A549 (cell line): ENCODE data around the gene CFLAR. TPM values are rescaled to one million over a fixed set of nuclear protein-coding genes. Genes with fewer than 3 reads are reported as not detected.
"Not testable (repeated sequence)": the region's sequence is repeated elsewhere in the genome, so short reads cannot be mapped to it uniquely, and the experiment has no call there.

ENCODE experiments used
- ATAC-seq, 2 experiments: fragments of 200-7000 bp in 1 of 2; fragments of >200 bp in 1 of 2; cut with Nextera tagmentation in 1 of 2; cut with Tn5 transposase in 1 of 2; 3 replicates each; pipeline versions ENCODE4 v1.8.0 to v1.9.1; 2018 to 2020; ENCODE audit warnings: mild to moderate bottlenecking in 1 of 2, moderate library complexity in 1 of 2
- CTCF ChIA-PET: fragments of 300-600 bp; sonication (Branson Sonifier 250); formaldehyde crosslinking; extraction: SDS; loops from one replicate; lab custom pipeline; 2021; ENCODE audit warnings: antibody characterized with exemption, inconsistent platforms; lab: Yijun Ruan, JAX
- POLR2A ChIA-PET: fragments of 350-600 bp; formaldehyde crosslinking; extraction: SDS; loops from one replicate; lab custom pipeline; 2021; ENCODE audit warnings: antibody characterized with exemption, inconsistent platforms; lab: Yijun Ruan, JAX
- DNase-seq, 2 experiments: peaks; one replicate each; pipeline versions ENCODE4 v3.0.0 to v3.0.0-alpha.2; 2011 to 2016; ENCODE audit warnings: low read depth in 1 of 2, low spot score in 1 of 2
- FAIRE-seq: peaks from 2 replicates; lab custom pipeline; 2011; peaks lifted over from hg19 to GRCh38; lab: Jason Lieb, UNC
- H3K27ac ChIP-seq, 2 experiments: fragments of >200 bp; sonication (Bioruptor Twin); formaldehyde crosslinking; 3 replicates each; pipeline ENCODE4 v1.5.1; 2016 to 2017
- H3K4me1 ChIP-seq: fragments of >200 bp; sonication (Bioruptor Twin); formaldehyde crosslinking; 3 replicates; pipeline ENCODE4 v1.6.1; 2016
- H3K4me2 ChIP-seq: fragments of >200 bp; sonication (Bioruptor Twin); formaldehyde crosslinking; 3 replicates; pipeline ENCODE4 v1.6.1; 2016
- H3K4me3 ChIP-seq: fragments of >200 bp; sonication (Bioruptor Twin); formaldehyde crosslinking; 3 replicates; pipeline ENCODE4 v1.5.1; 2016
- H3K9me3 ChIP-seq: fragments of >200 bp; sonication (Bioruptor Twin); formaldehyde crosslinking; 3 replicates; pipeline ENCODE4 v1.6.1; 2016
- BHLHE40 ChIP-seq: IDR thresholded peaks from 2 replicates; pipeline ENCODE4 v1.6.1; 2012; ENCODE audit warnings: low read depth, low read length, inconsistent platforms
- CEBPB ChIP-seq, 2 experiments: fragments of >200 bp in 1 of 2; sonication (Bioruptor Twin) in 1 of 2; formaldehyde crosslinking in 1 of 2; IDR thresholded peaks; 2 replicates each; pipeline ENCODE4 v1.6.1; 2012 to 2016
- CHD4 ChIP-seq: fragments of 200-600 bp; sonication (generic); IDR thresholded peaks from 2 replicates; pipeline ENCODE4 v1.6.1; 2016; ENCODE audit warnings: antibody characterized with exemption, mild to moderate bottlenecking, borderline replicate concordance
- E2F6 ChIP-seq: IDR thresholded peaks from 2 replicates; pipeline ENCODE4 v1.6.1; 2012; ENCODE audit warnings: low read depth, borderline replicate concordance
- EP300 ChIP-seq, 2 experiments: fragments of >200 bp; sonication (Bioruptor Twin); formaldehyde crosslinking; IDR thresholded peaks; 2 replicates in 1 of 2; 3 replicates in 1 of 2; pipeline ENCODE4 v1.6.1; 2016 to 2017
- FOSB ChIP-seq: fragments of 250-450 bp; sonication (Bioruptor Pico); IDR thresholded peaks from 2 replicates; pipeline ENCODE4 v1.5.0; 2020; ENCODE audit warnings: mild to moderate bottlenecking, moderate library complexity
- FOSL2 ChIP-seq, 2 experiments: fragments of 450-650 bp in 1 of 2; fragments of >200 bp in 1 of 2; sonication (Bioruptor Twin) in 1 of 2; formaldehyde crosslinking; IDR thresholded peaks; 2 replicates each; pipeline versions ENCODE4 v1.5.0 to v1.6.1; 2016 to 2020; ENCODE audit warnings: mild to moderate bottlenecking in 1 of 2, moderate library complexity in 1 of 2
- GATA3 ChIP-seq: IDR thresholded peaks from 2 replicates; pipeline ENCODE4 v1.6.1; 2012; ENCODE audit warnings: borderline replicate concordance
- HOXA7 ChIP-seq: fragments of 250-450 bp; sonication (Bioruptor Pico); IDR thresholded peaks from 2 replicates; pipeline ENCODE4 v1.5.0; 2020; ENCODE audit warnings: mild to moderate bottlenecking, moderate library complexity
- HOXB13 ChIP-seq: fragments of 250-450 bp; sonication (Bioruptor Pico); IDR thresholded peaks from 2 replicates; pipeline ENCODE4 v1.5.0; 2020; ENCODE audit warnings: low read depth, mild to moderate bottlenecking, moderate library complexity
- JUN ChIP-seq, 2 experiments: fragments of >200 bp; sonication (Bioruptor Twin); formaldehyde crosslinking; IDR thresholded peaks; 2 replicates in 1 of 2; 3 replicates in 1 of 2; pipeline ENCODE4 v1.6.1; 2016 to 2017
- JUNB ChIP-seq: fragments of >200 bp; sonication (Bioruptor Twin); formaldehyde crosslinking; IDR thresholded peaks from 2 replicates; pipeline ENCODE4 v1.6.1; 2016
- MAFK ChIP-seq: fragments of 450-650 bp; IDR thresholded peaks from 2 replicates; pipeline ENCODE4 v1.6.1; 2014; ENCODE audit not compliant: partially characterized antibody
- MAX ChIP-seq: IDR thresholded peaks from 2 replicates; pipeline ENCODE4 v1.6.1; 2012
- RAD21 ChIP-seq, 2 experiments: fragments of >200 bp in 1 of 2; sonication (Bioruptor Twin) in 1 of 2; formaldehyde crosslinking in 1 of 2; IDR thresholded peaks in 1 of 2; conservative IDR thresholded peaks in 1 of 2; 2 replicates in 1 of 2; 3 replicates in 1 of 2; pipeline ENCODE4 v1.6.1; 2012 to 2018; ENCODE audit warnings: inconsistent platforms in 1 of 2
- RARB ChIP-seq: fragments of 250-450 bp; sonication (Bioruptor Pico); IDR thresholded peaks from 2 replicates; pipeline ENCODE4 v1.8.0; 2021; ENCODE audit warnings: mild to moderate bottlenecking, moderate library complexity
- RCOR1 ChIP-seq: fragments of 150-350 bp; IDR thresholded peaks from 2 replicates; pipeline ENCODE4 v1.6.1; 2014; ENCODE audit warnings: antibody characterized with exemption, low read length, low read depth
- RFX5 ChIP-seq: fragments of 450-650 bp; IDR thresholded peaks from 2 replicates; pipeline ENCODE4 v1.7.1; 2014; ENCODE audit warnings: antibody characterized with exemption, mild to moderate bottlenecking, moderate library complexity
- RNF2 ChIP-seq: fragments of 200-600 bp; sonication (generic); IDR thresholded peaks from 2 replicates; pipeline ENCODE4 v1.6.1; 2016; ENCODE audit warnings: low read depth, mild to moderate bottlenecking, antibody characterized with exemption, moderate library complexity, borderline replicate concordance
- ZC3H11A ChIP-seq: fragments of 450-650 bp; IDR thresholded peaks from 2 replicates; pipeline ENCODE4 v1.6.1; 2014; ENCODE audit warnings: antibody characterized with exemption, mild to moderate bottlenecking
- WGBS: methylation state at CpG from one replicate; pipeline ENCODE4 v1.1.6; 2017; ENCODE audit errors: missing lambda C conversion rate; 5-methylcytosine and 5-hydroxymethylcytosine counted together
- polyA plus RNA-seq, 4 experiments: library from polyadenylated mRNA; depleted of rRNA in 3 of 4; stranded (reverse); fragments of >200 nt; fragmentation: RNase III in 1 of 4; extraction: RNeasy Plus Mini Kit Qiagen cat#74134 plus additional on column Dnase treatment in 1 of 4; gene quantifications; 2 replicates in 3 of 4; 3 replicates in 1 of 4; pipeline ENCODE4 v1.2.3, GENCODE V29; 2011 to 2017

Gene CFLAR
- polyA plus RNA-seq, 2 of the 4 experiments (the other 2 are of a cell fraction): 56.5 to 89.4 TPM

- peak overlapping the region; percentile 32; the same call in 2 of the 3 replicates for H3K4me3 ChIP-seq
- H3K27ac ChIP-seq: peak overlapping the region; percentile 95 to 96
- ChIA-PET POLR2A (interaction anchor here (0.7 to 4.8 kb wide), 6 partner anchors 21 to 285 kb away, joined by 3 to 39 read pairs (median 4); partner anchors contain the start of genes CFLAR and CLK1), CTCF (interaction anchor here (0.8 to 6.7 kb wide), 9 partner anchors 9 to 244 kb away, joined by 3 to 46 read pairs (median 6); no protein-coding TSS in a partner anchor)
- H3K4me1 ChIP-seq: peaks cover 66% of the 10 kb centered on the region
- peak overlapping the region; percentile 92 for H3K4me2 ChIP-seq
- H3K9me3 ChIP-seq: no peaks in the 10 kb centered on the region
- peak; percentile 80 to 85 for ATAC-seq
- peak; percentile 58 to 92 for DNase-seq
- 0% methylated on average over 2 of the region's 2 CpGs for WGBS
- TF ChIP-seq RCOR1 (no peak), JUN (IDR thresholded peaks at IDR 0.05) (peak; percentile 36 to 49; a peak in 2 of 5 replicates), E2F6 (0 out of 2 replicates have a peak, but pooled peaks have one; percentile 2), MAFK (no peak), RAD21 (conservative IDR thresholded peaks at IDR 0.05 in 1 of 2, IDR thresholded peaks at IDR 0.05 in 1 of 2) (no peak; a peak in 1 of 5 replicates), FOSB (CRISPR knock-in tag) (no peak), EP300 (IDR thresholded peaks at IDR 0.05) (peak; percentile 12 to 59; a peak in 1 of 5 replicates), FOSL2 (IDR thresholded peaks at IDR 0.05) (peak; percentile 40; the same call in 1 of the 2 replicates), FOSL2 (CRISPR knock-in tag; IDR thresholded peaks at IDR 0.05) (peak; percentile 61), RNF2 (no peak), JUNB (peak; percentile 76), GATA3 (peak; percentile 64; the same call in 1 of the 2 replicates), HOXB13 (CRISPR knock-in tag) (0 out of 2 replicates have a peak, but pooled peaks have one; percentile 8), HOXA7 (0 out of 2 replicates have a peak, but pooled peaks have one; percentile 29), BHLHE40 (no peak), ZC3H11A (no peak), CEBPB (IDR thresholded peaks at IDR 0.05) (peak in 1 of 2 experiments; percentile 73; a peak in 2 of 4 replicates), RARB (CRISPR knock-in tag) (no peak), CHD4 (no peak), MAX (no peak), RFX5 (no peak)
- FAIRE-seq: peak; percentile 7
Measured at GRCh38 chr2:201149064-201149820, 33.3 kb downstream of the CFLAR start.

- H3K4me3 ChIP-seq: peak overlapping the region; percentile 32; the same call in 2 of the 3 replicates
- peaks cover 61% of the 10 kb centered on the region for H3K4me1 ChIP-seq
- ATAC-seq (peak; percentile 74 to 83), DNase-seq (peak; percentile 40 to 92)
- peak overlapping the region; percentile 92 for H3K4me2 ChIP-seq
- ChIA-PET POLR2A (interaction anchor here (0.7 to 4.8 kb wide), 4 partner anchors 21 to 285 kb away, joined by 3 to 39 read pairs (median 3); partner anchors contain the start of genes CFLAR and CLK1), CTCF (interaction anchor here (0.9 to 6.7 kb wide), 5 partner anchors 9 to 38 kb away, joined by 4 to 46 read pairs (median 6); no protein-coding TSS in a partner anchor)
- not testable (repeated sequence) for FAIRE-seq; H3K9me3 ChIP-seq; TF ChIP-seq FOSL2 (IDR thresholded peaks at IDR 0.05)
- 6% methylated on average over 8 of the region's 8 CpGs for WGBS
- peak overlapping the region; percentile 95 to 96 for H3K27ac ChIP-seq
- TF ChIP-seq GATA3 (peak; percentile 87; the same call in 1 of the 2 replicates), JUN (IDR thresholded peaks at IDR 0.05) (peak in 1 of 2 experiments; percentile 52; a peak in 2 of 5 replicates), RARB (CRISPR knock-in tag) (peak; percentile 32; the same call in 1 of the 2 replicates), FOSL2 (CRISPR knock-in tag; IDR thresholded peaks at IDR 0.05) (peak; percentile 51), MAX (peak; percentile 68; the same call in 1 of the 2 replicates), EP300 (IDR thresholded peaks at IDR 0.05) (peak in 1 of 2 experiments; percentile 66; a peak in 2 of 5 replicates), CEBPB (IDR thresholded peaks at IDR 0.05) (0 out of 4 replicates have a peak, but pooled peaks of 1 of the 2 experiments have one; percentile 6), HOXB13 (CRISPR knock-in tag) (0 out of 2 replicates have a peak, but pooled peaks have one; percentile 27)
Measured at GRCh38 chr2:201149821-201150165, 33.8 kb downstream of the CFLAR start.
